GM12878 (cell line): ENCODE measurements around the gene XPO1. TPM values are rescaled to one million over a fixed set of nuclear protein-coding genes. Genes with fewer than 3 reads are reported as not detected.

Source experiments
- BCLAF1 ChIP-seq: fragments of 450-650 bp; IDR thresholded peaks from 2 replicates; pipeline ENCODE4 v1.6.1; 2017; ENCODE audit warnings: antibody characterized with exemption, mild to moderate bottlenecking, moderate library complexity
- CUX1 ChIP-seq: IDR thresholded peaks from 2 replicates; pipeline ENCODE4 v1.6.1; 2012; ENCODE audit warnings: improper control_type of control experiment, low read depth, low read length; ENCODE audit not compliant: insufficient replicate concordance
- DPF2 ChIP-seq: fragments of 450-650 bp; IDR thresholded peaks from 2 replicates; pipeline ENCODE4 v1.6.1; 2017; ENCODE audit warnings: mild to moderate bottlenecking
- E2F8 ChIP-seq: fragments of 450-650 bp; IDR thresholded peaks from 2 replicates; pipeline ENCODE4 v1.6.1; 2018; ENCODE audit warnings: mild to moderate bottlenecking, low read depth, moderate library complexity; ENCODE audit not compliant: partially characterized antibody
- EGR1 ChIP-seq, 2 experiments: IDR thresholded peaks; 1 replicate in 1 of 2; 2 replicates in 1 of 2; pipeline ENCODE4 v1.6.1; 2011 to 2012; ENCODE audit warnings: low read depth in 2 of 2, low read length in 2 of 2, borderline replicate concordance in 1 of 2, mild to moderate bottlenecking in 1 of 2, moderate library complexity in 1 of 2
- ETV6 ChIP-seq, 2 experiments: fragments of 450-650 bp in 1 of 2; IDR thresholded peaks in 1 of 2; conservative IDR thresholded peaks in 1 of 2; 2 replicates each; pipeline ENCODE4 v1.6.1; 2014; ENCODE audit warnings: antibody characterized with exemption in 1 of 2, borderline replicate concordance in 1 of 2, low read depth in 1 of 2, mild to moderate bottlenecking in 1 of 2, moderate library complexity in 1 of 2
- GABPA ChIP-seq: IDR thresholded peaks from 2 replicates; pipeline ENCODE4 v1.6.1; 2014; ENCODE audit warnings: antibody characterized with exemption, low read depth, mild to moderate bottlenecking, inconsistent platforms
- HDAC2 ChIP-seq: fragments of 200-600 bp; sonication (generic); IDR thresholded peaks from 2 replicates; pipeline ENCODE4 v1.6.1; 2017
- HDAC6 ChIP-seq: fragments of 200-600 bp; sonication (generic); IDR thresholded peaks from one replicate; pipeline ENCODE4 v1.8.0; 2017; ENCODE audit warnings: antibody characterized with exemption; ENCODE audit not compliant: unreplicated experiment
- MLLT1 ChIP-seq: fragments of 450-650 bp; IDR thresholded peaks from 2 replicates; pipeline ENCODE4 v1.6.1; 2016; ENCODE audit warnings: mild to moderate bottlenecking
- NKRF ChIP-seq: fragments of 450-650 bp; conservative IDR thresholded peaks from 2 replicates; pipeline ENCODE4 v1.6.1; 2017; ENCODE audit warnings: mild to moderate bottlenecking, moderate library complexity
- NR2F1 ChIP-seq: fragments of 450-650 bp; conservative IDR thresholded peaks from 2 replicates; pipeline ENCODE4 v1.6.1; 2017; ENCODE audit warnings: mild to moderate bottlenecking
- PML ChIP-seq: IDR thresholded peaks from 2 replicates; pipeline ENCODE4 v1.6.1; 2012; ENCODE audit warnings: low read length, inconsistent platforms
- POLR2AphosphoS5 ChIP-seq: IDR thresholded peaks from 2 replicates; pipeline ENCODE4 v1.6.1; 2011; ENCODE audit warnings: mild to moderate bottlenecking, low read length, inconsistent platforms
- RAD51 ChIP-seq: fragments of 450-650 bp; IDR thresholded peaks from 2 replicates; pipeline ENCODE4 v1.6.1; 2016; ENCODE audit warnings: moderate library complexity, mild to moderate bottlenecking, inconsistent platforms
- RFX5 ChIP-seq: IDR thresholded peaks from 2 replicates; pipeline ENCODE4 v1.6.1; 2011; ENCODE audit warnings: low read depth, low read length, improper control_type of control experiment
- polyA plus RNA-seq, 11 experiments: library from polyadenylated mRNA; depleted of rRNA in 4 of 11; unstranded in 6 of 11; stranded (reverse) in 5 of 11; fragments of >200 nt; fragmentation: Nextera tagmentation in 4 of 11; fragmentation: Illumina TruSeq in 1 of 11; extraction: Ambion mirVana in 4 of 11; extraction: Trizol in 1 of 11; gene quantifications; 1 replicate in 1 of 11; 2 replicates in 10 of 11; pipeline versions ENCODE4 v1.2.1 to v1.2.3, GENCODE V29; 2011 to 2016; ENCODE audit warnings: inconsistent platforms in 2 of 11, missing spikeins in 2 of 11, low read depth in 1 of 11
- total RNA-seq, 4 experiments: library from RNA; depleted of rRNA in 3 of 4; stranded (reverse); fragments of >200 nt in 3 of 4; fragmentation: Illumina TruSeq in 1 of 4; extraction: Trizol in 1 of 4; gene quantifications; 2 replicates each; pipeline versions ENCODE4 v1.2.1 to v1.2.3, GENCODE V29; 2013 to 2021

The XPO1 gene
- total and polyA plus RNA-seq, 10 of the 15 experiments (the other 5 are each of a cell fraction or from before 2014, with no cell fraction given) = 57.3 to 216 (median 153) TPM

- TF ChIP-seq CUX1 (no peak), EGR1 (IDR thresholded peaks at IDR 0.05; ENCODE audit: borderline replicate concordance in 1 of 2, low read depth in 2 of 2, low read length in 2 of 2) (peak in 1 of 2 experiments; percentile 43; a peak in 1 of 3 replicates), MLLT1 (no peak), E2F8 (no peak), NR2F1 (no peak), ETV6 (conservative IDR thresholded peaks at IDR 0.05 in 1 of 2, IDR thresholded peaks at IDR 0.05 in 1 of 2; ENCODE audit: borderline replicate concordance in 1 of 2, low read depth in 1 of 2) (peak in 1 of 2 experiments; percentile 53; a peak in 1 of 4 replicates), GABPA (0 out of 2 replicates have a peak, but pooled peaks have one; percentile 29), BCLAF1 (no peak), NKRF (no peak), PML (no peak), HDAC6 (no peak), RFX5 (no peak), RAD51 (no peak), POLR2AphosphoS5 (no peak), DPF2 (no peak), HDAC2 (no peak)
These were observed 37.3 kb upstream of the XPO1 start (continued) for GRCh38 chr2:61575447-61575859.
